ENCODE data around the gene TRIM50.

DNA sequence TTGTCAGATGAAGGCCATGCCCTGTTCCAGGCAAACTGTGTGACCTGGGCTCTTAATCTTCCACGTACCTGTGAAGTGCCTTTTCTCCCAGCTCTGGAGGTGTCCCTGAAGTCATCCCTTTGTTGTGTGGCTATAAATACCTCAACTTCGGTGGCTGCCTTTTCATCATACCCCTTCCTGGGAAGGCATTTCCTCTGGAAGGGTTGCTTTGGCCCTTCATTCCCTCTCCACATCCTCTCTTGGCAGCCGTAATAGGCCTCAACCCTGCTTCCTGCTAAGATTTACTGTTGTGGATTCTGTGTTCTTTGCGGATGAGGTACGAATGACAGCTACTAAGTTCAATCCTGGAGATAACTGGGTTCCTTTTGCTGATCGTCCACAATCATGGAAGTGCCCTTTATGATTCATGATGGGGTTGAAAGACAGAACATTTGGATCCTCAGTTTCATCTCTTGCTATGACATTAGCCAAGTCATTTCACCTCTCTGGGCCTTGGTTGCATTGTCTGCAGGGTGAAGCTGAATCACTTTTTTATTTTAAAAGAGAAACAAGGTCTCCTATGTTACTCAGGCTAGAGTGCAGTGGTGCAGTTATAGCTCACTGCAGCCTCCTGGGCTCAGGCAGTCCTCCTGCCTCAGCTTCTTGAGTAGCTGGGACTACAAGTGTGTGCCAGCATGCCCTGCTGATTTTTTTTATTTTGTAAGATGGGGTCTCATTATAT is 23.7 kb upstream of the TRIM50 start:
- TF ChIP-seq CTCF (IDR thresholded peaks at IDR 0.05; ENCODE audit: low read depth, low read length, poor library complexity, severe bottlenecking) = no peak
- TF ChIP-seq EZH2phosphoT487 (IDR thresholded peaks at IDR 0.05; ENCODE audit: borderline replicate concordance, low read length) = no peak
